K562 (cell line): ENCODE results near the gene C20orf96. TPM values are rescaled to one million over a fixed set of nuclear protein-coding genes. Genes with fewer than 3 reads are reported as not detected.
A peak's percentile ranks its signal among the peaks of the same experiment; 100 is the strongest.

Experiments used
- DIDO1 ChIP-seq: fragments of 450-650 bp; IDR thresholded peaks from 2 replicates; pipeline ENCODE4 v1.6.1; 2016; ENCODE audit warnings: low read depth, missing biosample characterization, missing genetic modification characterization
- E2F1 ChIP-seq: sonication (generic); formaldehyde crosslinking; IDR thresholded peaks from 2 replicates; pipeline ENCODE4 v1.8.1; 2023; ENCODE audit warnings: mild to moderate bottlenecking, missing genetic modification reagents, moderate library complexity
- ERF ChIP-seq: fragments of 450-650 bp; formaldehyde crosslinking; IDR thresholded peaks from 2 replicates; pipeline ENCODE4 v1.4.0; 2020; ENCODE audit warnings: mild to moderate bottlenecking, mixed read lengths
- ETV5 ChIP-seq: sonication (generic); formaldehyde crosslinking; IDR thresholded peaks from 2 replicates; pipeline ENCODE4 v1.4.0; 2020; ENCODE audit warnings: low read depth, mild to moderate bottlenecking, missing genetic modification reagents
- FOXA3 ChIP-seq, 2 experiments: fragments of 450-650 bp in 1 of 2; sonication (generic) in 1 of 2; formaldehyde crosslinking; IDR thresholded peaks in 1 of 2; conservative IDR thresholded peaks in 1 of 2; 2 replicates each; pipeline versions ENCODE4 v1.4.0 to v1.8.0; 2020 to 2022; ENCODE audit warnings: mild to moderate bottlenecking in 2 of 2, missing genetic modification reagents in 1 of 2
- GABPB2 ChIP-seq: fragments of 250-450 bp; sonication (Bioruptor Pico); conservative IDR thresholded peaks from 2 replicates; pipeline ENCODE4 v1.5.1; 2021; ENCODE audit warnings: mild to moderate bottlenecking
- HMGN3 ChIP-seq: IDR thresholded peaks from 2 replicates; pipeline ENCODE4 v1.6.1; 2011; ENCODE audit warnings: borderline replicate concordance, low read depth, mild to moderate bottlenecking, mixed read lengths, low read length; ENCODE audit not compliant: insufficient read length; ENCODE audit errors: extremely low read depth
- HNRNPLL ChIP-seq: fragments of 200-400 bp; formaldehyde crosslinking; IDR thresholded peaks from 2 replicates; pipeline ENCODE4 v1.6.1; 2017; ENCODE audit warnings: low read length, low read depth, mild to moderate bottlenecking; ENCODE audit not compliant: poor library complexity, severe bottlenecking
- NCOR1 ChIP-seq: fragments of 450-650 bp; IDR thresholded peaks from 2 replicates; pipeline ENCODE4 v1.6.1; 2016; ENCODE audit warnings: mild to moderate bottlenecking, moderate library complexity
- NR1H2 ChIP-seq: sonication (generic); formaldehyde crosslinking; IDR thresholded peaks from 2 replicates; pipeline ENCODE4 v1.4.0; 2020; ENCODE audit warnings: mild to moderate bottlenecking, missing genetic modification reagents
- TBL1XR1 ChIP-seq, 2 experiments: IDR thresholded peaks; 2 replicates each; pipeline ENCODE4 v1.6.1; 2012; ENCODE audit warnings: improper control_type of control experiment in 2 of 2, low read length in 2 of 2, mild to moderate bottlenecking in 1 of 2
- TEAD1 ChIP-seq, 2 experiments: fragments of 450-650 bp in 1 of 2; sonication (generic) in 1 of 2; formaldehyde crosslinking; IDR thresholded peaks; 2 replicates each; pipeline versions ENCODE4 v1.4.0 to v1.8.0; 2020 to 2022; ENCODE audit warnings: mild to moderate bottlenecking in 2 of 2, missing genetic modification reagents in 1 of 2
- TEAD4 ChIP-seq, 2 experiments: sonication (generic) in 1 of 2; formaldehyde crosslinking in 1 of 2; IDR thresholded peaks; 2 replicates each; pipeline versions ENCODE4 v1.6.1 to v1.8.0; 2012 to 2022; ENCODE audit warnings: borderline replicate concordance in 1 of 2, inconsistent platforms in 1 of 2, low read length in 1 of 2, mild to moderate bottlenecking in 1 of 2, missing genetic modification reagents in 1 of 2
- TFAP4 ChIP-seq: sonication (generic); formaldehyde crosslinking; IDR thresholded peaks from 2 replicates; pipeline ENCODE4 v1.8.0; 2022; ENCODE audit warnings: missing genetic modification reagents, mild to moderate bottlenecking, moderate library complexity, borderline replicate concordance
- ZSCAN29 ChIP-seq: fragments of 450-650 bp; IDR thresholded peaks from 2 replicates; pipeline ENCODE4 v1.6.1; 2017
- polyA plus RNA-seq, 8 experiments: library from polyadenylated mRNA; depleted of rRNA in 4 of 8; stranded (reverse) in 5 of 8; unstranded in 3 of 8; fragments of >200 nt; fragmentation: Nextera tagmentation in 2 of 8; fragmentation: Illumina TruSeq in 1 of 8; extraction: Ambion mirVana in 2 of 8; extraction: Trizol in 1 of 8; gene quantifications; 2 replicates each; pipeline versions ENCODE4 v1.2.1 to v1.2.3, GENCODE V29; 2011 to 2014; ENCODE audit warnings: inconsistent platforms in 1 of 8, missing spikeins in 1 of 8
- total RNA-seq, 7 experiments: library from RNA; depleted of rRNA in 6 of 7; stranded (reverse); fragments of >200 nt in 6 of 7; fragmentation: Illumina TruSeq in 2 of 7; extraction: Trizol in 2 of 7; gene quantifications; 2 replicates each; pipeline versions ENCODE4 v1.2.1 to v1.2.3, GENCODE V29; 2011 to 2021; ENCODE audit warnings: low replicate concordance in 1 of 7
- TF ChIP-seq, protein P1 (sequence below): fragments of 450-650 bp; IDR thresholded peaks from 2 replicates; pipeline ENCODE4 v1.6.1; 2016; ENCODE audit warnings: mild to moderate bottlenecking
- TF ChIP-seq, protein P2 (sequence below): fragments of 250-450 bp; sonication (Bioruptor Pico); IDR thresholded peaks from 2 replicates; pipeline ENCODE4 v1.8.0; 2022; ENCODE audit warnings: moderate library complexity, mild to moderate bottlenecking, inconsistent platforms

C20orf96 gene
- total and polyA plus RNA-seq, 9 of the 15 experiments (the other 6 are each of a cell fraction or from before 2014, with no cell fraction given) = 1.7 to 11.7 (median 4.2) TPM

- TF ChIP-seq FOXA3 (CRISPR knock-in tag; conservative IDR thresholded peaks at IDR 0.05 in 1 of 2, IDR thresholded peaks at IDR 0.05 in 1 of 2) (0 out of 4 replicates have a peak, but pooled peaks of 1 of the 2 experiments have one; percentile 84), DIDO1 (tag) (0 out of 2 replicates have a peak, but pooled peaks have one; percentile 42), TEAD1 (CRISPR knock-in tag; IDR thresholded peaks at IDR 0.05) (peak; percentile 49 to 98; a peak in 3 of 4 replicates), GABPB2 (CRISPR knock-in tag) (no peak), ERF (CRISPR knock-in tag) (no peak), HMGN3 (peak; percentile 69), TBL1XR1 (IDR thresholded peaks at IDR 0.05; ENCODE audit: low read length in 2 of 2) (peak in 1 of 2 experiments; percentile 47; a peak in 1 of 4 replicates), NCOR1 (peak; percentile 64), ZSCAN29 (no peak), HNRNPLL (peak; percentile 89), TEAD4 (IDR thresholded peaks at IDR 0.05; ENCODE audit: low read length) (peak; percentile 73), TEAD4 (CRISPR knock-in tag; IDR thresholded peaks at IDR 0.05; ENCODE audit: borderline replicate concordance) (peak; percentile 73; the same call in 1 of the 2 replicates), TFAP4 (CRISPR knock-in tag) (peak; percentile 93), NR1H2 (peak; percentile 95; the same call in 1 of the 2 replicates), E2F1 (peak; percentile 71; the same call in 1 of the 2 replicates), ETV5 (CRISPR knock-in tag) (peak; percentile 87)
- TF ChIP-seq, protein P1, sequence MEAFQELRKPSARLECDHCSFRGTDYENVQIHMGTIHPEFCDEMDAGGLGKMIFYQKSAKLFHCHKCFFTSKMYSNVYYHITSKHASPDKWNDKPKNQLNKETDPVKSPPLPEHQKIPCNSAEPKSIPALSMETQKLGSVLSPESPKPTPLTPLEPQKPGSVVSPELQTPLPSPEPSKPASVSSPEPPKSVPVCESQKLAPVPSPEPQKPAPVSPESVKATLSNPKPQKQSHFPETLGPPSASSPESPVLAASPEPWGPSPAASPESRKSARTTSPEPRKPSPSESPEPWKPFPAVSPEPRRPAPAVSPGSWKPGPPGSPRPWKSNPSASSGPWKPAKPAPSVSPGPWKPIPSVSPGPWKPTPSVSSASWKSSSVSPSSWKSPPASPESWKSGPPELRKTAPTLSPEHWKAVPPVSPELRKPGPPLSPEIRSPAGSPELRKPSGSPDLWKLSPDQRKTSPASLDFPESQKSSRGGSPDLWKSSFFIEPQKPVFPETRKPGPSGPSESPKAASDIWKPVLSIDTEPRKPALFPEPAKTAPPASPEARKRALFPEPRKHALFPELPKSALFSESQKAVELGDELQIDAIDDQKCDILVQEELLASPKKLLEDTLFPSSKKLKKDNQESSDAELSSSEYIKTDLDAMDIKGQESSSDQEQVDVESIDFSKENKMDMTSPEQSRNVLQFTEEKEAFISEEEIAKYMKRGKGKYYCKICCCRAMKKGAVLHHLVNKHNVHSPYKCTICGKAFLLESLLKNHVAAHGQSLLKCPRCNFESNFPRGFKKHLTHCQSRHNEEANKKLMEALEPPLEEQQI = no peak
- TF ChIP-seq, protein P2, sequence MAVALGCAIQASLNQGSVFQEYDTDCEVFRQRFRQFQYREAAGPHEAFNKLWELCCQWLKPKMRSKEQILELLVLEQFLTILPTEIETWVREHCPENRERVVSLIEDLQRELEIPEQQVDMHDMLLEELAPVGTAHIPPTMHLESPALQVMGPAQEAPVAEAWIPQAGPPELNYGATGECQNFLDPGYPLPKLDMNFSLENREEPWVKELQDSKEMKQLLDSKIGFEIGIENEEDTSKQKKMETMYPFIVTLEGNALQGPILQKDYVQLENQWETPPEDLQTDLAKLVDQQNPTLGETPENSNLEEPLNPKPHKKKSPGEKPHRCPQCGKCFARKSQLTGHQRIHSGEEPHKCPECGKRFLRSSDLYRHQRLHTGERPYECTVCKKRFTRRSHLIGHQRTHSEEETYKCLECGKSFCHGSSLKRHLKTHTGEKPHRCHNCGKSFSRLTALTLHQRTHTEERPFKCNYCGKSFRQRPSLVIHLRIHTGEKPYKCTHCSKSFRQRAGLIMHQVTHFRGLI (CRISPR knock-in tag) = no peak
These were observed 23.7 kb downstream of the C20orf96 start (continued) for GRCh38 chr20:266596-267562.
